MM.1S (cell line): ENCODE results near the gene KIAA1586.
"Not testable (repeated sequence)": the region's sequence is repeated elsewhere in the genome, so short reads cannot be mapped to it uniquely, and the experiment has no call there.

ENCODE experiments used
- DNase-seq: peaks from one replicate; pipeline ENCODE4 v3.0.0-alpha.2; 2015
- H2AFZ ChIP-seq: fragments of 300-600 bp; sonication (generic); 2 replicates; pipeline ENCODE4 v1.6.0; 2016; ENCODE audit warnings: antibody characterized with exemption, low read length
- H3F3A ChIP-seq: fragments of 300-600 bp; sonication (generic); 2 replicates; pipeline ENCODE4 v1.6.1; 2016; ENCODE audit warnings: mild to moderate bottlenecking, antibody characterized with exemption, low read length, moderate library complexity, mixed read lengths; ENCODE audit not compliant: insufficient read depth
- H3K27ac ChIP-seq: fragments of 300-600 bp; sonication (generic); 2 replicates; pipeline ENCODE4 v1.5.1; 2016; ENCODE audit warnings: mild to moderate bottlenecking, low read length
- H3K27me3 ChIP-seq: fragments of 300-600 bp; sonication (generic); replicated peaks from 2 replicates; pipeline ENCODE4 v1.6.0; 2016; ENCODE audit warnings: low read length; ENCODE audit not compliant: insufficient read depth
- H3K36me3 ChIP-seq: fragments of 300-600 bp; sonication (generic); replicated peaks from 2 replicates; pipeline ENCODE4 v1.6.1; 2016; ENCODE audit warnings: mild to moderate bottlenecking, low read length, mixed read lengths; ENCODE audit not compliant: insufficient read depth
- H3K4me1 ChIP-seq: fragments of 300-600 bp; sonication (generic); 2 replicates; pipeline ENCODE4 v1.6.1; 2016; ENCODE audit warnings: low read length, mixed read lengths
- H3K4me2 ChIP-seq: fragments of 300-600 bp; sonication (generic); 2 replicates; pipeline ENCODE4 v1.6.0; 2016; ENCODE audit warnings: low read depth, low read length
- H3K4me3 ChIP-seq: fragments of 300-600 bp; sonication (generic); 2 replicates; pipeline ENCODE4 v1.5.1; 2016; ENCODE audit warnings: low read length, mixed read lengths
- H3K79me2 ChIP-seq: fragments of 300-600 bp; sonication (generic); 2 replicates; pipeline ENCODE4 v1.6.1; 2016; ENCODE audit warnings: mixed run types, low read length, mixed read lengths
- H3K9ac ChIP-seq: fragments of 300-600 bp; sonication (generic); 2 replicates; pipeline ENCODE4 v1.6.1; 2016; ENCODE audit warnings: low read length, mixed read lengths
- H3K9me2 ChIP-seq: fragments of 300-600 bp; sonication (generic); replicated peaks from 2 replicates; pipeline ENCODE4 v1.6.1; 2016; ENCODE audit warnings: mild to moderate bottlenecking, low read length, mixed read lengths; ENCODE audit not compliant: insufficient read depth
- H3K9me3 ChIP-seq: fragments of 300-600 bp; sonication (generic); replicated peaks from 2 replicates; pipeline ENCODE4 v1.6.1; 2016; ENCODE audit warnings: mild to moderate bottlenecking, low read length, mixed read lengths; ENCODE audit not compliant: insufficient read depth
- H4K20me1 ChIP-seq: fragments of 300-600 bp; sonication (generic); 2 replicates; pipeline ENCODE4 v1.6.1; 2016; ENCODE audit warnings: mild to moderate bottlenecking, low read length, moderate library complexity, mixed read lengths; ENCODE audit not compliant: insufficient read depth
- CTCF ChIP-seq: fragments of 300-600 bp; sonication (generic); IDR thresholded peaks from 2 replicates; pipeline ENCODE4 v1.5.1; 2016; ENCODE audit warnings: antibody characterized with exemption, low read length, mixed read lengths
- EZH2 ChIP-seq: fragments of 300-600 bp; sonication (generic); optimal IDR thresholded peaks from 2 replicates; pipeline ENCODE3; 2017; ENCODE audit warnings: low read depth, mild to moderate bottlenecking, antibody characterized with exemption, low read length, mixed read lengths
- EZH2phosphoT487 ChIP-seq: fragments of 300-600 bp; sonication (generic); IDR thresholded peaks from 2 replicates; pipeline ENCODE4 v1.6.1; 2018; ENCODE audit warnings: antibody characterized with exemption, low read length

KIAA1586 gene

GRCh38 chr6:57035549-57035948 is 10.9 kb upstream of the KIAA1586 start:
- Histone ChIP-seq H3K9ac (no peak overlapping the region), H3K79me2 (no peaks in the 10 kb centered on the region), H3K27ac (no peak overlapping the region), H3K4me3 (no peak overlapping the region), H3K9me3 (no peaks in the 10 kb centered on the region), H2AFZ (no peak overlapping the region), H3K36me3 (no peaks in the 10 kb centered on the region), H3K27me3 (no peaks in the 10 kb centered on the region), H4K20me1 (no peaks in the 10 kb centered on the region), H3F3A (no peaks in the 10 kb centered on the region), H3K4me2 (no peak overlapping the region), H3K9me2 (no peaks in the 10 kb centered on the region), H3K4me1 (no peaks in the 10 kb centered on the region)
- TF ChIP-seq EZH2 (no peak), EZH2phosphoT487 (no peak), CTCF (no peak)
- DNase-seq, result no peak

GRCh38 chr6:57038906-57039305 is 7.6 kb upstream of the KIAA1586 start:
- Histone ChIP-seq H4K20me1 (no peaks in the 10 kb centered on the region), H3K36me3 (no peaks in the 10 kb centered on the region), H2AFZ (no peak overlapping the region), H3K4me3 (no peak overlapping the region), H3K9me2 (no peaks in the 10 kb centered on the region), H3K9ac (no peak overlapping the region), H3K9me3 (no peaks in the 10 kb centered on the region), H3K79me2 (no peaks in the 10 kb centered on the region), H3K4me1 (no peaks in the 10 kb centered on the region), H3K27me3 (no peaks in the 10 kb centered on the region), H3K4me2 (no peak overlapping the region), H3K27ac (no peak overlapping the region), H3F3A (no peaks in the 10 kb centered on the region)
- no peak for DNase-seq
- TF ChIP-seq CTCF, result no peak
- no peak for TF ChIP-seq EZH2phosphoT487
- no peak for TF ChIP-seq EZH2

GRCh38 chr6:57040011-57040410 is 6.5 kb upstream of the KIAA1586 start:
- TF ChIP-seq CTCF (no peak), EZH2phosphoT487 (no peak), EZH2 (no peak)
- H2AFZ ChIP-seq, result no peak overlapping the region

GRCh38 chr6:57044061-57044460 is 2.4 kb upstream of the KIAA1586 start:
- not testable (repeated sequence) for H3K9me2 ChIP-seq, H3K27ac ChIP-seq, H4K20me1 ChIP-seq, H3K4me2 ChIP-seq, H3K4me1 ChIP-seq, H2AFZ ChIP-seq, H3K4me3 ChIP-seq, H3K36me3 ChIP-seq, H3F3A ChIP-seq, H3K9me3 ChIP-seq, H3K9ac ChIP-seq, DNase-seq, H3K27me3 ChIP-seq
- peaks cover 12% of the 10 kb centered on the region for H3K79me2 ChIP-seq

More at GRCh38 chr6:57040011-57040410, 6.5 kb upstream of the KIAA1586 start:
- H3K36me3 ChIP-seq, result no peaks in the 10 kb centered on the region
- no peak overlapping the region for H3K27ac ChIP-seq
- H3K9me3 ChIP-seq, result no peaks in the 10 kb centered on the region
- H3K9ac ChIP-seq, result no peak overlapping the region
- no peaks in the 10 kb centered on the region for H4K20me1 ChIP-seq
- no peak for DNase-seq
- no peaks in the 10 kb centered on the region for H3K4me1 ChIP-seq
- H3K4me2 ChIP-seq, result no peak overlapping the region
- H3F3A ChIP-seq, result no peaks in the 10 kb centered on the region
- no peaks in the 10 kb centered on the region for H3K27me3 ChIP-seq
- no peaks in the 10 kb centered on the region for H3K9me2 ChIP-seq
- no peak overlapping the region for H3K4me3 ChIP-seq
- H3K79me2 ChIP-seq, result no peaks in the 10 kb centered on the region
